AG09319 (cell line): ENCODE data around the gene TRAIP.

ENCODE experiments used
- DNase-seq: peaks from one replicate; pipeline ENCODE4 v3.0.0-alpha.2; 2010; ENCODE audit warnings: low read depth; ENCODE audit errors: extremely low read depth
- TF ChIP-seq, protein P1 (sequence below): IDR thresholded peaks from 2 replicates; pipeline ENCODE4 v1.5.1; 2011; ENCODE audit warnings: low read depth, mild to moderate bottlenecking, inconsistent platforms, low read length, moderate library complexity

TRAIP gene

DNA sequence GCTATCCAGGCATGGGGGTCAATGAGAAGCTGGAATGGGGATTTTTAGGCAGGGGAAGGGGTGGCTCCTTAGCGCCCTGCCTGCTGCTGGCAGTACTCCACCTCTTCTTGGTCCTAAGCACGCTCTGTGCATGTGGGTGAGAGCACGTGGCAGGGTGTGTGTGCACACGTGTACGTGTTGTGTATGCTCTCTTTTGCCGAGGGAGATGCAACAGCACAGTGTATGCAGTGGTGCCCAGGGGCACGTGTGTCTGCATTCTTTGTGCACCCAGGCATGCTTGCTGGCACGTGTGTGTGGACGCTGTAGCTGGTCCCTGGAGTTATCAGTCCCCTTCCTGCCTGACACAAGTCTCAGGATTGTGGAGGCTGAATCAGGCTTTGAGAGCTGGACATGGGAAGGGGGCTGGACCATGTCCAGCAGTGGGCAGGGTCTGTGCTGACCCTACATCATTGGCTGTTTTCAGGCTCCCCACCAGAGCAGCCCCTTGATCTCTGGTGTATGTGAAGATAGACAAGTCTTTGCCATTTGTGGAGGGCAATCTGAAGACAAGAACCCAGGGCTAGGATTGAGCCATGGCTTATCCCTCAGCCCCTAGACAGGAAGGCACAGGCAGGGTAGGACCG, 15.3 kb upstream of the TRAIP start:
- no peak for DNase-seq
- TF ChIP-seq, protein P1, sequence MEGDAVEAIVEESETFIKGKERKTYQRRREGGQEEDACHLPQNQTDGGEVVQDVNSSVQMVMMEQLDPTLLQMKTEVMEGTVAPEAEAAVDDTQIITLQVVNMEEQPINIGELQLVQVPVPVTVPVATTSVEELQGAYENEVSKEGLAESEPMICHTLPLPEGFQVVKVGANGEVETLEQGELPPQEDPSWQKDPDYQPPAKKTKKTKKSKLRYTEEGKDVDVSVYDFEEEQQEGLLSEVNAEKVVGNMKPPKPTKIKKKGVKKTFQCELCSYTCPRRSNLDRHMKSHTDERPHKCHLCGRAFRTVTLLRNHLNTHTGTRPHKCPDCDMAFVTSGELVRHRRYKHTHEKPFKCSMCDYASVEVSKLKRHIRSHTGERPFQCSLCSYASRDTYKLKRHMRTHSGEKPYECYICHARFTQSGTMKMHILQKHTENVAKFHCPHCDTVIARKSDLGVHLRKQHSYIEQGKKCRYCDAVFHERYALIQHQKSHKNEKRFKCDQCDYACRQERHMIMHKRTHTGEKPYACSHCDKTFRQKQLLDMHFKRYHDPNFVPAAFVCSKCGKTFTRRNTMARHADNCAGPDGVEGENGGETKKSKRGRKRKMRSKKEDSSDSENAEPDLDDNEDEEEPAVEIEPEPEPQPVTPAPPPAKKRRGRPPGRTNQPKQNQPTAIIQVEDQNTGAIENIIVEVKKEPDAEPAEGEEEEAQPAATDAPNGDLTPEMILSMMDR = no peak

DNA sequence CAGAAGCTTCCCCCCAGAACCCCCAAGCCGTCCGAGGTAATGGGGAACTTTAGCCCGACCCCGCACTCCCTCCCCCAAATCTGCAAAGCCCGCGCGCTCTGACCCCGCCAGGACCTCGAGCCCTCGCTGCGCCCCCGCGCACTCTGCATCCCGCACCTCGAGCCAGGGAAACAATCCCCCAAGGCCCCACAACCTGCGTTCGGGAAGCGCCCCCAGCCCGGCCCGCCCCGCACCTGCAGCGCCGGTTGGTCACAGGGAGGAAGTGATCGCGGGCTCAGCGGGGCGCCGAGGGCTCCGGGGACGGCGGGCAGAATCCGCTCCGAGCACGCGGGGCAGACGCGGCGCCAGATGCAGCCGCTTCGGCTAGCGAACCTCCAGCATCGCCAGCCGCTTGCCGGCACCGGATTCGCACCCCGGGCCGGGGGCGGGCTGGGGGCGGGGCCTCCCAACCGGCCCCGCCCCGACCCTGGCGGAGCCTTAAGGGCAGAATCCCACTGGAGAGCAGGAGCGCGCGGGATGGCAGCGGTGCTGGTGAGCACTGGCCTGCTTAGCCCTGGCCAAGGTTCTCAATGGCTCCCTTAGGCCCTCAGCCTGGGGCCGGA, 13.3 kb upstream of the TRAIP start, which contains the start of gene CAMKV:
Gene CAMKV, minus strand, starts transcription at position 382 of the 602 bp plus-strand sequence. CDS start 7,518 bp downstream, outside the sequence.
- no peak for DNase-seq
- TF ChIP-seq, protein P1 = no peak

DNA sequence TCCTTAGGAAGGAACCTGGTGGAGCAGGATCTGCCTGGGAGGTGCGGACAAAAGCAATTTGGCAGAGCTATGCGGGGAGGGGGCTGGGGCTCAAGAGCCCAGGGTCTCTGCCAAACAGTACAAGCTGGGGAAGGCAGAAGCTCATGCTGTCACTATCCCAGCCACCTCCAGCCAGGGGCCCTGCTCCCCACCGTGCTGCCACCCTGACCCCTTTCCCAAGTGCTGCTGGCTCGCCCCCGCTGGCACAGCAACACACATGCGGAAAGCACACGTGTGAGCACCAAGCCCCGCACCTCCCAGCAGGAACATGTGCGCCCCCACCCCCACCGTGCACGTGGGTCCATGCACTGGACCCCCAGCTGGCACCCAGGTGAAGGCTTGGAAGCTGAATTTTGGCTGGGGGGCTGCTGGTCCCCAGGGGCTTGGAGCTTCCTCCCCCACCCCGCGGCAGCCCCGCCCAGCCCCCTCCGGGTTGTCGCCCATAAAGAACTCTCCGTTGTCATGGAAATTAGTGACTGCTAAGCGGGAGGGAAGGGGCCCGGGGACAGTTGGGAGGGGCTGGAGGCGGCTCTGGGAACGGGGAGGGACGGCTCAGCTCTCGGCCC, 12.6 kb upstream of the TRAIP start:
- no peak for DNase-seq
- TF ChIP-seq, protein P1 = no peak

DNA sequence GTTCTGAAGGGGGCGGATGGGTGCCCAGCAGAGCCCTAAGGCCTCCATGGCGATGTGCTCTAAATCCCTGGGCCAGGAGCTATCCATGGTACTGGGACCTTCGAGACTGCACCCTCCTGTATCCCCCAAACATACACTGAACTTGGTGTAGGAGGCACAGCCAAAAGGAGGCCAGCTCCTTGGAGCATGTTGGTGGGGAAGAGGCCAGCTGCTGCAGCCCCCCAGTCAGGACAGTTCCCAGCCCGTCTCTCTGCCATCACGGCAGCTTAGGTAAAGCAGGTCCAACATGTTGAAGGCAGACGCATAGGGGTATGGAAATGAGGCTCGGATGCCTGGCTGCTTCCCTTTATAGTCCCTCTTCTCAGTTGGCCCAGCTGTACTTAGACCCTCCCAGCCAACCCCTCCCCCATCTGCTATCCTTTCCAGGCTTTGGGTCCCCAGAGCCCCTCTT, 11.5 kb upstream of the TRAIP start:
- DNase-seq = no peak
- TF ChIP-seq, protein P1 = no peak

DNA sequence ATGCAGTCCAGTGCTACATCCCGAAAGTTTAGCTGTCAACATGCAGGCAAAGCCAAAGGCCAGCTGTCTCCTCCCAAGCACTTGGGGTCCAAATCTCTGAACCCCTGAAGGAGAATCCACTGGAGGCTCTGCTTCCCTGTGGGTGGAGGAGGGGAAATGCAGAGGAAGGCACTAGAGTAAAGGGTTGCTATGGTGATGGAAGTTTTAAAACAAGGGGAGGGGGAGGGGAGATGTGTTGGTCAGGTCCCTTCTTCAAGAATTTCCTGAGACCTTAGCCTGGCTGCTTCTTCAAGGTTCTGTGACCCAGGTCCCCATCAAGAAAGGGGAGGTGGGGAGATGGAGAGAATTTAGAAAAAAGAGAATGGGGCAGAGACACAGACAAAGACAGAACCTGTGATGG, 11.0 kb upstream of the TRAIP start:
- TF ChIP-seq, protein P1 = no peak
- DNase-seq = no peak

DNA sequence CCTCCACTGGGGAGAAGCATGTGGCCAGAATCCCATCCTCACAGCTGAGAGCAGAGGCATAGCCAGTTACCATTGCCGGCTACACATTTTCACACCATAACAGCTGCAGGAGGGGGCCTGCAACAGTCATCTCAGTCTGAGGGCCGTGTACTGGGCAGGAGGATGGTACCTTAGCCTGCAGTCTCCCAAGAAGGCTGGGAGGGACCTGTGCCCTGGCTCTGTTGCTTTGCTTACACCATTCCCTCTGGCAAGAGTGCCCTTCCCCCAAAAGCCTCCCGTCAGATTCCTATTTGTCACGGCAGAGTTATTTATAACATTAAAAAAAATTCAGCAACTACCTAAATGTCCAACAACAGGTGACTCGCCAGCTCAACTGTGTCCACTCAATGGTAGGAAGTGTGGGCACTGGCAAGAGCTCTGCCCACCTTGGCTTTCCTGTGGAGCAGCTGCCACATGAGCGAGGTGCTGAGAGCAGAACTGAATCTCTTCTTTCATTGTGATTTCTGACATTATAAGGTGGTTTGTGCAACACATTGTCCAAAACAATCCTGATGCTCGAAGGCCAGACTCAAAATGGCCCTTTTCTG, 8.9 kb upstream of the TRAIP start:
- no peak for DNase-seq
- TF ChIP-seq, protein P1 = no peak

DNA sequence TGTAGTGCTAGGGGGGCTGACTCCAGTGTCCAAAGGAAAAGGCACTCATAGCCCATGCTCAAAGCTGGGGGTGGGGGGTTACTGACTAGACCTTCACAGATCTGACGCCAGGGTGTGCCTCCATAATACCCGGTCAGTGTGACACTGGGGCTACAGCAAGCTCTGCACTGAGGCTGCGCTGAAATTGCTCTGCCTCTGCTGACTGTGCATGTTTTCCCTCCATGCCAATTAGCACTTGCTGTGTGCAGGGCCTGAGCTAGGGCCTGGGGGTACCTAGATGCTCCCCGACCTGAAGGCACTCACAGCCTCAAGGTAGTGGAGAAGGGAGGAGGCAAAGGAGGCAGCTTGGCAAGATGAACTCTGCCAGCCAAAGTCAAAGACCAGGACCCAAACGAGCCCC, 8.1 kb upstream of the TRAIP start:
- DNase-seq = no peak

More for the DNA sequence above, 8.1 kb upstream of the TRAIP start:
- TF ChIP-seq, protein P1 = no peak
